Bronchial smooth muscle cell (primary cell): Measurements from ENCODE around the gene LY6G6D. TPM values are rescaled to one million over a fixed set of nuclear protein-coding genes. Genes with fewer than 3 reads are reported as not detected.

ENCODE experiments used
- total RNA-seq: library from RNA; depleted of rRNA; stranded (reverse); fragments of >200 nt; gene quantifications from 2 replicates; pipeline ENCODE4 v1.2.1, GENCODE V29; 2014

Gene LY6G6D
- total RNA-seq, 1 donor from 2014 or later: 0.47 TPM

Other genes with a start within 250 kb of the LY6G6D start
- gene MICB, start 217.2 kb upstream of the LY6G6D start, total RNA-seq: 3.1 and 6.1 TPM in 2 replicates
- not detected in 2 replicates for gene MCCD1, start 186.4 kb upstream of the LY6G6D start, total RNA-seq
- 324 and 339 TPM in 2 replicates for gene DDX39B, start 173.3 kb upstream of the LY6G6D start, total RNA-seq
- gene ATP6V1G2, start 168.7 kb upstream of the LY6G6D start, total RNA-seq: 8.9 and 10.4 TPM in 2 replicates
- gene NFKBIL1, start 167.7 kb upstream of the LY6G6D start, total RNA-seq: 32.9 and 39.4 TPM in 2 replicates
- not detected in 2 replicates for gene LTA, start 143.1 kb upstream of the LY6G6D start, total RNA-seq
- gene TNF, start 139.8 kb upstream of the LY6G6D start, total RNA-seq: not detected in 2 replicates
- not detected in 2 replicates for gene LTB, start 132.9 kb upstream of the LY6G6D start, total RNA-seq
- 0.09 and 0.32 TPM in 2 replicates for gene LST1, start 129.1 kb upstream of the LY6G6D start, total RNA-seq
- not detected in 2 replicates for gene NCR3, start 122.3 kb upstream of the LY6G6D start, total RNA-seq
- gene AIF1, start 100.1 kb upstream of the LY6G6D start, total RNA-seq: not detected in 2 replicates
- 18.4 and 18.6 TPM in 2 replicates for gene PRRC2A, start 94.6 kb upstream of the LY6G6D start, total RNA-seq
- gene BAG6, start 62.7 kb upstream of the LY6G6D start, total RNA-seq: 81.1 and 90.6 TPM in 2 replicates
- 1.6 and 1.8 TPM in 2 replicates for gene APOM, start 59.5 kb upstream of the LY6G6D start, total RNA-seq
- 16.9 and 19.9 TPM in 2 replicates for gene C6orf47, start 54.6 kb upstream of the LY6G6D start, total RNA-seq
- gene GPANK1, start 50.4 kb upstream of the LY6G6D start, total RNA-seq: 12.2 and 14.3 TPM in 2 replicates
- 70.2 and 83.9 TPM in 2 replicates for gene CSNK2B, start 49.3 kb upstream of the LY6G6D start, total RNA-seq
- gene LY6G5B, start 45.4 kb upstream of the LY6G6D start, total RNA-seq: 2.2 and 4.0 TPM in 2 replicates
- gene LY6G5C, start 34.3 kb upstream of the LY6G6D start, total RNA-seq: 0.09 and 0.63 TPM in 2 replicates
- gene ABHD16A, start 12.0 kb upstream of the LY6G6D start, total RNA-seq: 54.5 and 96.4 TPM in 2 replicates
- not detected in 2 replicates for gene LY6G6F, start 8.5 kb upstream of the LY6G6D start, total RNA-seq
- gene LY6G6C, start 6.4 kb downstream of the LY6G6D start, total RNA-seq: not detected in 2 replicates
- not detected in 2 replicates for gene MPIG6B, start 8.0 kb downstream of the LY6G6D start, total RNA-seq
- 152 and 207 TPM in 2 replicates for gene DDAH2, start 14.0 kb downstream of the LY6G6D start, total RNA-seq
- 521 and 664 TPM in 2 replicates for gene CLIC1, start 21.2 kb downstream of the LY6G6D start, total RNA-seq
- gene MSH5, start 24.7 kb downstream of the LY6G6D start, total RNA-seq: 2.7 and 3.6 TPM in 2 replicates
- 0.26 and 1.3 TPM in 2 replicates for gene SAPCD1, start 47.3 kb downstream of the LY6G6D start, total RNA-seq
- 0.79 and 0.86 TPM in 2 replicates for gene VWA7, start 62.0 kb downstream of the LY6G6D start, total RNA-seq
- 28.1 and 36.1 TPM in 2 replicates for gene VARS1, start 80.4 kb downstream of the LY6G6D start, total RNA-seq
- gene LSM2, start 91.6 kb downstream of the LY6G6D start, total RNA-seq: 17.8 and 19.1 TPM in 2 replicates
- gene HSPA1L, start 99.9 kb downstream of the LY6G6D start, total RNA-seq: 1.7 and 2.3 TPM in 2 replicates
- gene HSPA1A, start 100.2 kb downstream of the LY6G6D start, total RNA-seq: 92.2 and 182 TPM in 2 replicates
- gene HSPA1B, start 112.4 kb downstream of the LY6G6D start, total RNA-seq: 149 and 280 TPM in 2 replicates
- gene NEU1, start 147.5 kb downstream of the LY6G6D start, total RNA-seq: 73.7 and 87.3 TPM in 2 replicates
- gene SLC44A4, start 163.6 kb downstream of the LY6G6D start, total RNA-seq: 0.52 TPM in 1 of 2 replicates, not detected in the other
- gene EHMT2, start 182.3 kb downstream of the LY6G6D start, total RNA-seq: 76.3 and 106 TPM in 2 replicates
- 9.6 and 14.6 TPM in 2 replicates for gene ZBTB12, start 186.7 kb downstream of the LY6G6D start, total RNA-seq
- gene C2, start 212.4 kb downstream of the LY6G6D start, total RNA-seq: 0.86 and 2.0 TPM in 2 replicates
- 33.7 and 56.8 TPM in 2 replicates for gene CFB, start 230.7 kb downstream of the LY6G6D start, total RNA-seq
- gene NELFE, start 243.6 kb downstream of the LY6G6D start, total RNA-seq: 81.3 and 85.3 TPM in 2 replicates
- gene SKIC2, start 243.8 kb downstream of the LY6G6D start, total RNA-seq: 55.6 and 56.4 TPM in 2 replicates